Neutrophil (primary cell): Measurements from ENCODE around the gene VMAC.

ENCODE experiments used
- H3K27ac ChIP-seq: fragments of 200-600 bp; sonication (generic); 2 replicates; pipeline ENCODE4 v1.5.1; 2016; ENCODE audit warnings: mild to moderate bottlenecking, moderate library complexity
- H3K27me3 ChIP-seq: fragments of 200-600 bp; sonication (generic); 2 replicates; pipeline ENCODE4 v1.6.0; 2016; ENCODE audit warnings: mild to moderate bottlenecking
- H3K36me3 ChIP-seq: fragments of 200-600 bp; sonication (generic); 2 replicates; pipeline ENCODE4 v1.5.1; 2017
- H3K4me1 ChIP-seq, 2 experiments: fragments of 200-600 bp in 1 of 2; sonication (generic) in 1 of 2; 1 replicate in 1 of 2; 2 replicates in 1 of 2; pipeline versions ENCODE4 v1.5.1 to v1.6.1; 2013 to 2016; ENCODE audit warnings: low read depth in 1 of 2, low read length in 1 of 2, mild to moderate bottlenecking in 1 of 2, moderate library complexity in 1 of 2; ENCODE audit not compliant: control insufficient read depth in 1 of 2, insufficient read depth in 1 of 2
- H3K4me3 ChIP-seq, 2 experiments: fragments of 200-600 bp in 1 of 2; sonication (generic) in 1 of 2; 1 replicate in 1 of 2; 2 replicates in 1 of 2; pipeline ENCODE4 v1.5.1; 2013 to 2016; ENCODE audit warnings: low read depth in 1 of 2, low read length in 1 of 2, mild to moderate bottlenecking in 1 of 2, moderate library complexity in 1 of 2
- H3K9me3 ChIP-seq: fragments of 200-600 bp; sonication (generic); 2 replicates; pipeline ENCODE4 v1.5.1; 2016
- CTCF ChIP-seq: fragments of 200-600 bp; sonication (generic); IDR thresholded peaks from 2 replicates; pipeline ENCODE4 v1.5.1; 2016; ENCODE audit warnings: antibody characterized with exemption

VMAC gene

GRCh38 chr19:5947435-5947834 lies 42.8 kb downstream of the VMAC start:
- H3K9me3 ChIP-seq = no peaks in the 10 kb centered on the region
- H3K4me3 ChIP-seq = peak overlapping the region; percentile 55 to 56
- peaks cover 21% of the 10 kb centered on the region for H3K36me3 ChIP-seq
- no peak for TF ChIP-seq CTCF
- H3K4me1 ChIP-seq = peaks cover 31 to 34% of the 10 kb centered on the region in 2 experiments
- no peaks in the 10 kb centered on the region for H3K27me3 ChIP-seq
- peak overlapping the region; percentile 96 for H3K27ac ChIP-seq

GRCh38 chr19:5948752-5949564 lies 44.3 kb downstream of the VMAC start:
- peaks cover 12% of the 10 kb centered on the region for H3K36me3 ChIP-seq
- H3K4me1 ChIP-seq = peaks cover 44 to 46% of the 10 kb centered on the region in 2 experiments
- TF ChIP-seq CTCF = no peak
- H3K27ac ChIP-seq = peak overlapping the region; percentile 96
- H3K27me3 ChIP-seq = no peaks in the 10 kb centered on the region
- H3K4me3 ChIP-seq = no peak overlapping the region
- no peaks in the 10 kb centered on the region for H3K9me3 ChIP-seq

- Histone ChIP-seq H3K4me3 (no peak overlapping the region), H3K27me3 (no peaks in the 10 kb centered on the region), H3K27ac (no peak overlapping the region), H3K36me3 (peaks cover 12% of the 10 kb centered on the region), H3K4me1 (peaks cover 44 to 52% of the 10 kb centered on the region in 2 experiments), H3K9me3 (no peaks in the 10 kb centered on the region)
- no peak for TF ChIP-seq CTCF
Observed at GRCh38 chr19:5949792-5950305, 45.2 kb downstream of the VMAC start.

GRCh38 chr19:5950741-5951140 lies 46.1 kb downstream of the VMAC start:
- Histone ChIP-seq H3K4me1 (peaks cover 44 to 52% of the 10 kb centered on the region in 2 experiments), H3K36me3 (peaks cover 12% of the 10 kb centered on the region), H3K27me3 (no peaks in the 10 kb centered on the region), H3K4me3 (no peak overlapping the region), H3K9me3 (no peaks in the 10 kb centered on the region), H3K27ac (no peak overlapping the region)
- no peak for TF ChIP-seq CTCF

- no peaks in the 10 kb centered on the region for H3K27me3 ChIP-seq
- peaks cover 12% of the 10 kb centered on the region for H3K36me3 ChIP-seq
- no peak overlapping the region for H3K4me3 ChIP-seq
- peaks cover 42 to 52% of the 10 kb centered on the region in 2 experiments for H3K4me1 ChIP-seq
- no peaks in the 10 kb centered on the region for H3K9me3 ChIP-seq
- no peak for TF ChIP-seq CTCF
- peak overlapping the region; percentile 32 for H3K27ac ChIP-seq
Observed at GRCh38 chr19:5951338-5951861, 46.7 kb downstream of the VMAC start.
